ENCODE data around the gene SLC35D1.
"Not testable (repeated sequence)": the region's sequence is repeated elsewhere in the genome, so short reads cannot be mapped to it uniquely, and the experiment has no call there.

Gene SLC35D1

GRCh38 chr1:66982561-66983260 lies 71.2 kb downstream of the SLC35D1 start:
- DNase-seq = no peak

GRCh38 chr1:66981679-66982078 lies 72.3 kb downstream of the SLC35D1 start:
- DNase-seq = no peak

GRCh38 chr1:66980745-66981367 lies 73.1 kb downstream of the SLC35D1 start:
- no peak for DNase-seq

GRCh38 chr1:66979621-66980020 lies 74.3 kb downstream of the SLC35D1 start:
- DNase-seq = not testable (repeated sequence)

- DNase-seq = no peak
Observed at GRCh38 chr1:66978201-66978600, 75.7 kb downstream of the SLC35D1 start.

- DNase-seq = no peak
Observed at GRCh38 chr1:66968574-66968973, 85.4 kb downstream of the SLC35D1 start.

- not testable (repeated sequence) for DNase-seq
Observed at GRCh38 chr1:66966188-66966873, 87.6 kb downstream of the SLC35D1 start.

- DNase-seq = no peak
Observed at GRCh38 chr1:66957938-66958337, 96.0 kb downstream of the SLC35D1 start.

GRCh38 chr1:66954208-66954607 lies 99.7 kb downstream of the SLC35D1 start:
- DNase-seq = no peak

- DNase-seq = no peak
Observed at GRCh38 chr1:66951513-66951912, 102.4 kb downstream of the SLC35D1 start.

Measured in stimulated activated CD4-positive, alpha-beta T cell treated with anti-CD3 and anti-CD28 coated beads, Interleukin-1b, Interleukin-23, amount 100 ng/mL, for 48 hours (primary cell).